H1 (cell line): Measurements from ENCODE around the gene PI4KA.
"Not testable (repeated sequence)": the region's sequence is repeated elsewhere in the genome, so short reads cannot be mapped to it uniquely, and the experiment has no call there.

Experiments
- BRCA1 ChIP-seq: IDR thresholded peaks from 2 replicates; pipeline ENCODE4 v1.6.1; 2012; ENCODE audit warnings: low read depth, low read length, improper control_type of control experiment
- CBX5 ChIP-seq: fragments of 300-800, 300-1000 bp; sonication (generic); IDR thresholded peaks from 2 replicates; pipeline ENCODE4 v1.7.1; 2016; ENCODE audit warnings: antibody characterized with exemption, low read length, low read depth
- EZH2 ChIP-seq: fragments of 200-600 bp; sonication (generic); IDR thresholded peaks from 2 replicates; pipeline ENCODE4 v1.7.1; 2012; ENCODE audit warnings: low read depth, mild to moderate bottlenecking, moderate library complexity, low read length, inconsistent platforms; ENCODE audit not compliant: severe bottlenecking
- POLR2AphosphoS5 ChIP-seq: IDR thresholded peaks from 2 replicates; pipeline ENCODE4 v1.6.1; 2011; ENCODE audit warnings: low read depth, low read length
- POU5F1 ChIP-seq: IDR thresholded peaks from 2 replicates; pipeline ENCODE4 v1.6.1; 2011; ENCODE audit warnings: low read depth, mild to moderate bottlenecking, low read length, moderate library complexity
- RAD21 ChIP-seq, 2 experiments: IDR thresholded peaks in 1 of 2; conservative IDR thresholded peaks in 1 of 2; 2 replicates each; pipeline ENCODE4 v1.6.1; 2011; ENCODE audit warnings: low read depth in 2 of 2, low read length in 2 of 2, improper control_type of control experiment in 1 of 2, inconsistent platforms in 1 of 2, mild to moderate bottlenecking in 1 of 2, moderate library complexity in 1 of 2
- RFX5 ChIP-seq: IDR thresholded peaks from 2 replicates; pipeline ENCODE4 v1.6.1; 2011; ENCODE audit warnings: low read depth, low read length, improper control_type of control experiment, borderline replicate concordance
- TAF1 ChIP-seq: IDR thresholded peaks from 2 replicates; pipeline ENCODE4 v1.6.1; 2011; ENCODE audit warnings: mild to moderate bottlenecking, low read depth, low read length
- TBP ChIP-seq: IDR thresholded peaks from 2 replicates; pipeline ENCODE4 v1.6.1; 2011; ENCODE audit warnings: low read depth, low read length, improper control_type of control experiment
- TEAD4 ChIP-seq: IDR thresholded peaks from 2 replicates; pipeline ENCODE4 v1.6.1; 2012; ENCODE audit warnings: low read depth, low read length, inconsistent platforms, mixed read lengths
- TF ChIP-seq, protein P1 (sequence below), 3 experiments: IDR thresholded peaks; 1 replicate in 2 of 3; 2 replicates in 1 of 3; pipeline versions ENCODE4 v1.5.1 to v1.6.1; 2011; ENCODE audit warnings: low read length in 3 of 3, mild to moderate bottlenecking in 3 of 3, inconsistent platforms in 2 of 3, low read depth in 1 of 3, moderate library complexity in 1 of 3; ENCODE audit not compliant: insufficient read depth in 1 of 3; ENCODE audit errors: control extremely low read depth in 1 of 3

DNA sequence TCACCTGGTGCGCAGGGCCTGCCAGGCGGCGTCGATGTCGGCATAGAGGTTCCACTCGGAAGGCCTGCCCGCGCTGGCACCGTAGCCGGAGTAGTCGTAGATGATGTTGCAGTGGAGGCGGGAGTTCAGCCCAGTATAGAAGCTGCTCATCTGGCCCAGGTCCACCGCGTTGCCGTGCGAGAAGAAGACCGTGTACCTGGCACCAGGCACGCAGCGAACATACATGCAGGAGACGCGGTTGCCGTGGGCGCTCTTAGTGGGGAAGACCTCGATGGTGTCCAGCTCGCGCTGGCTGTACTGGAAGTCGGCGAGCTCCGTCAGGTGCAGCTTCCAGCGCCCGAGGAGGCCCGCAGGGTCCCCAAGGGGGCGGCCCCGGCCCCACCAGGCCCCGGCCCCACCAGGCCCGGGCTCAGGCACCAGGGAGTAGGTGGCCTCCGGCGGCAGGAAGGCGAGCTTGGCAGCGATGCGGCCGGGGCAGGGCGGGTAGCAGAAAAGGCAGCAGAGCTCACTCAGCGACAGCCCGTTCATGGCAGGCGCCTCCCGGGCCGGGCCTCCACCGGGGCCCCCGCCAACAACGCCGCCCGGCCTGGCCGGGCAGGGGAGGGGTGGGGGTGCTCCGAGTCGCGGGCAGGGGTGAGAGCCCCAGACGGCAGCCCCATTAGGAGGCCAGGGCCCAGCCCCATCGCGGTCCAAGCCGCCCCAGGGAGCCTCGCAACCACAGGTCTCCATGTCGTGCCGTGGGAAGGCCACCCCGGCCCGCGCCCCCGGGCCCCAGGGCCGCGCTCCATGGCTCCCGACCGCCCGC, 188.0 kb downstream of the PI4KA start:
- not testable (repeated sequence) for TF ChIP-seq RAD21 (IDR thresholded peaks at IDR 0.05 in 1 of 2, conservative IDR thresholded peaks at IDR 0.05 in 1 of 2; ENCODE audit: low read depth in 2 of 2, low read length in 2 of 2); TEAD4; POU5F1; TBP; CBX5; RFX5; POLR2AphosphoS5; EZH2; TAF1; BRCA1
- TF ChIP-seq, protein P1, sequence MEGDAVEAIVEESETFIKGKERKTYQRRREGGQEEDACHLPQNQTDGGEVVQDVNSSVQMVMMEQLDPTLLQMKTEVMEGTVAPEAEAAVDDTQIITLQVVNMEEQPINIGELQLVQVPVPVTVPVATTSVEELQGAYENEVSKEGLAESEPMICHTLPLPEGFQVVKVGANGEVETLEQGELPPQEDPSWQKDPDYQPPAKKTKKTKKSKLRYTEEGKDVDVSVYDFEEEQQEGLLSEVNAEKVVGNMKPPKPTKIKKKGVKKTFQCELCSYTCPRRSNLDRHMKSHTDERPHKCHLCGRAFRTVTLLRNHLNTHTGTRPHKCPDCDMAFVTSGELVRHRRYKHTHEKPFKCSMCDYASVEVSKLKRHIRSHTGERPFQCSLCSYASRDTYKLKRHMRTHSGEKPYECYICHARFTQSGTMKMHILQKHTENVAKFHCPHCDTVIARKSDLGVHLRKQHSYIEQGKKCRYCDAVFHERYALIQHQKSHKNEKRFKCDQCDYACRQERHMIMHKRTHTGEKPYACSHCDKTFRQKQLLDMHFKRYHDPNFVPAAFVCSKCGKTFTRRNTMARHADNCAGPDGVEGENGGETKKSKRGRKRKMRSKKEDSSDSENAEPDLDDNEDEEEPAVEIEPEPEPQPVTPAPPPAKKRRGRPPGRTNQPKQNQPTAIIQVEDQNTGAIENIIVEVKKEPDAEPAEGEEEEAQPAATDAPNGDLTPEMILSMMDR (IDR thresholded peaks at IDR 0.05; ENCODE audit: control extremely low read depth in 1 of 3, insufficient read depth in 1 of 3, low read depth in 1 of 3, low read length in 3 of 3): not testable (repeated sequence)
